Stomach (tissue), 4 donors: ENCODE measurements around the gene CELF4.

Experiments used
- EP300 ChIP-seq: sonication (generic); formaldehyde crosslinking; IDR thresholded peaks from one replicate; pipeline ENCODE4 v1.6.1; 2017; ENCODE audit warnings: antibody characterized with exemption
- TF ChIP-seq, protein P1 (sequence below), 7 experiments: fragments of 450-650 bp in 4 of 7; fragments of 200-600 bp in 3 of 7; sonication (generic) in 3 of 7; IDR thresholded peaks; one replicate each; pipeline ENCODE4 v1.5.1; 2016 to 2019; ENCODE audit warnings: antibody characterized with exemption in 7 of 7, control low read depth in 2 of 7, mild to moderate bottlenecking in 1 of 7

DNA sequence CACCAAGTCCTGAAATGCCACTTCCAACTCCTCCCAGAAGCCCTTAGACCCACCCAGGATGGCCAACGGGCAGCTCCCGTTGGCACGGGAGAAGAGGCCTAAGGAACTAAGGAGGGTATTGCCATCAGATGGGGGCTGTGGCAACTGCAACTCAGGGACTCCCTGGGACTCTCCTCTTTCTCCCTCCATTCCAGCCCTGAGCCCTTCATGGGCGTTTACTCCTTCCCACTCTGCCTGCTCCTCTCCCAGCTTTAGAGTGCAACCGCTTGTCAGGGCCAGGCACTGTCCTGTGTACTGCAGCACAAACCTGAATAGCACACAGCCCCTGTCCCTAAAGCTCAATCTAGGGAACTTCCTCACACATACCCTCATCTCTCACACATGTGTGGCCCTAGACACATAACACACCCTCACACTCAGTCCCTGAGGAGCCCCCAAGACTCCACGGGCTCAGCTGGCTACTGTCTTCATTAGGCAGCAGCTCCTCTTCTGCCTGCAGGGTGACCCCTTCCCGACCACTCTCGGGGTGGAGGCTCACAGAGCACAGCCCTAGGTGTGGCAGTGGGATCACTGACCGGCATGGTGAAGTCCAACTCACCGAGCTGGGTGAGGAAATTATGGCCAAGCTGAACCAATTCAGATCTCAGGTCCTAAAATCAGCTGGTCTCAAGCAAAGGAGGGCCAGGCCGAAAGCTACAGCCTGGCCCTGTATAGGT lies 316.3 kb downstream of the CELF4 start:
- TF ChIP-seq, protein P1, sequence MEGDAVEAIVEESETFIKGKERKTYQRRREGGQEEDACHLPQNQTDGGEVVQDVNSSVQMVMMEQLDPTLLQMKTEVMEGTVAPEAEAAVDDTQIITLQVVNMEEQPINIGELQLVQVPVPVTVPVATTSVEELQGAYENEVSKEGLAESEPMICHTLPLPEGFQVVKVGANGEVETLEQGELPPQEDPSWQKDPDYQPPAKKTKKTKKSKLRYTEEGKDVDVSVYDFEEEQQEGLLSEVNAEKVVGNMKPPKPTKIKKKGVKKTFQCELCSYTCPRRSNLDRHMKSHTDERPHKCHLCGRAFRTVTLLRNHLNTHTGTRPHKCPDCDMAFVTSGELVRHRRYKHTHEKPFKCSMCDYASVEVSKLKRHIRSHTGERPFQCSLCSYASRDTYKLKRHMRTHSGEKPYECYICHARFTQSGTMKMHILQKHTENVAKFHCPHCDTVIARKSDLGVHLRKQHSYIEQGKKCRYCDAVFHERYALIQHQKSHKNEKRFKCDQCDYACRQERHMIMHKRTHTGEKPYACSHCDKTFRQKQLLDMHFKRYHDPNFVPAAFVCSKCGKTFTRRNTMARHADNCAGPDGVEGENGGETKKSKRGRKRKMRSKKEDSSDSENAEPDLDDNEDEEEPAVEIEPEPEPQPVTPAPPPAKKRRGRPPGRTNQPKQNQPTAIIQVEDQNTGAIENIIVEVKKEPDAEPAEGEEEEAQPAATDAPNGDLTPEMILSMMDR (IDR thresholded peaks at IDR 0.05): no peak
- no peak for TF ChIP-seq EP300
